Measurements from ENCODE around the gene PTGR1.
"Not testable (repeated sequence)": the region's sequence is repeated elsewhere in the genome, so short reads cannot be mapped to it uniquely, and the experiment has no call there.

PTGR1 gene

DNA sequence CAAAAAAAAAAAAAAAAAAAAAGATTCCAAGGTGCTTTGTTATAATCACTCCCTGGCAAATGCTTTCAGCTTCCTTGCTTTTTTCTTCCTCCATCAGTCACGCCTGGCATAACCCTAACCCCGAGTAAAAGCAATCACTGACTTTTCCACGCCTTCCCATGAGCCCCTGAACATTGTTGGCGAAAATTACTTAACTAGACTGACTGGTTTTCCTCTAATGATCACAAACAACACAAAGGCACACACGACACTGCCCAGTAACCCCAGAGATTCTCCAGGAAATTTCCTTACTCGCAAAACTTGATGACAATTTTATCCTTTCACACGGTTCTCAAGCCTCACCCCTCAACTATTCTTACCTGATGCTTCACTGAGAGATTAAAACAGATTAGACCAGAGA is 11.4 kb upstream of the PTGR1 start:
- no peak for DNase-seq

DNA sequence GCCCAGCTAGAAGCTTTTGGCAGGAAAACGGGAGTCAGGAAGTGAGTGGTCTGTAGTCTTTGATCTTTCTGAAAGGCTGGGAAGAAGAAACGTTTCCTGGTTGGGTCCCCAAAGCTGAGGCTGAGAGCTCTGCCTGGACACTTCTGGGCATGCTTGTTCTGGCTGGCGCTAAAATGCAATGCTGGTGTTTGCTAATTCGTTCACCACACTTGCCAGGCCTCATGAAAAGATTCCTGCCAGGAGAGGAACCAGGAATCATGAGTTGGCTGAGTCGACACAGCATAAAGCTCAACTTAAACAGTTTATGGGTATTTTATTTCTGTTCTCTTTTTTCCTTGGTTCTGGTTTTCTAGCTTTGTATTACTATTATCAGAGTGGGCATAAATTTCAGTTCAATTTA is 10.7 kb upstream of the PTGR1 start:
- no peak for DNase-seq

- DNase-seq, result no peak
Measured at GRCh38 chr9:111605041-111605559, 5.7 kb upstream of the PTGR1 start.

GRCh38 chr9:111604054-111604615 is 4.7 kb upstream of the PTGR1 start:
- DNase-seq, result no peak

DNA sequence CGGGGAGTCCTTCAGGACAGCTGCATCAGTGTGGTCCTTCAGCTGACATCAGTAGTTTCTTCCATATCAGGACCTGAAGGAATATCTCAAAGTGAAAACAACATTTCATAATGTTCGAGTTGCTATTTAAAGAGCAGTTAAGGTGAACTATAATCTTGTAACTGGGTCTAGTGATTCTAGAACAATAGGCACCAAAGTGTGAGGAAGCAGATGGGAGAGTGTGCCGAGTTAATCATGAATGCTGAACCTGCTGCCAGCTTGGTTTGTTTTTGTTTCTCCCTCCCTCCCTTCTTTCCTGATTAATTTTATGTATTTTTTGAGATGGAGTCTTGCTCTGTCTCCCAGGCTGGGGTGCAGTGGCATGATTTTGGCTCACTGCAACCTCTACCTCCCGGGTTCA is 3.6 kb upstream of the PTGR1 start:
- DNase-seq, result no peak

DNA sequence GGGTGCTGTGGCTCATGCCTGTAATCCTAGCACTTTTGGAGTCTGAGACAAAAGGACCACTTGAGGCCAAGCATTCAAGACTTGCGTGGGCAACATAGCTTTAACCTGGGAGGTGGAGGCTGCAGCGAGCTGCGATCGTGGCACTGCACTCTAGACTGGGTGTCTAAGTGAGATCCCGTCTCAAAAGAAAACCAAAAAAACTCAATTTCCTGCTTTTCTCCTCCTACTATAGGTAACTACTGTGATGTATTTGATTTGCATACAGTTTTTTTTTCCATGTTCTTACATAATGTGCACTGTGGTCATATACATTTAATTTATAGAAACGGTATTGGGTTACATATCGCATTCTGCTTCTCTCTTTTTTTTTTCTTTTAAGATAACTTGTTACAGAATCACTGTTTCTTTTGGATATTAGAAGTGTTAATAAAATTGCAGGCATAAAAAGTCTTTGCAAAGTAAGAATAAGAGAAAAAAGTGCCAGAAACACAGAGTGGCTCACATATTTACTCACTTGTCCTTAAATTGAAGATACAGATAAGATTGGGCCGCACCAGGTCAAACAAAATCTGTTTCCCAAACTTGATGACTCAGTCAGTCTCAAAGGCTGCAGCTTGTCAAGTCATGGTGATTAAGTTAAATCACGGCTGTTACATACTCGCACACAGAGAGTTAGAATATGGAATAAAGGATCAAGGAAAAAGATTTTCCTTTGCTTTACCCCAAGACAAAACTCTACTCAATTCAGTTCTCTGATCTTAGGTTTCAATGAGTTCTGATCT is 2.0 kb upstream of the PTGR1 start:
- DNase-seq, result no peak

GRCh38 chr9:111599955-111600343 is 502 bp upstream of the PTGR1 start:
- DNase-seq, result no peak

DNA sequence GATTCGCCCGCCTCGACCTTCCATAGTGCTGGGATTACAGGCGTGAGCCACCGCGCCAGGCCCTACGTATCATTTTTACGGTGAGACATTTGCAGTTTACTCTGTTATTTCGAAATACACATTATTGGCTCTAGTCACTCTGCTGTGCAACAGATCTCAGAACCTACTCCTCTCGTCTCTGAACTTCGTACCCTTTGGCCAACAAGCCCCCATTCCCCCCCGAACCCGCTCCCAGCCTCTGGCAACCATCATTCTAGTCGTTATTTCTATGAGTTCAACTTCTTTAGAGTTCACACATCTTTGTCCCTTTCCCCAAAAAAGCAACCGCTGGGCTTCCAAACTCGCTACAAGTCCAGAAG is 735 bp downstream of the PTGR1 start:
- no peak for DNase-seq

DNA sequence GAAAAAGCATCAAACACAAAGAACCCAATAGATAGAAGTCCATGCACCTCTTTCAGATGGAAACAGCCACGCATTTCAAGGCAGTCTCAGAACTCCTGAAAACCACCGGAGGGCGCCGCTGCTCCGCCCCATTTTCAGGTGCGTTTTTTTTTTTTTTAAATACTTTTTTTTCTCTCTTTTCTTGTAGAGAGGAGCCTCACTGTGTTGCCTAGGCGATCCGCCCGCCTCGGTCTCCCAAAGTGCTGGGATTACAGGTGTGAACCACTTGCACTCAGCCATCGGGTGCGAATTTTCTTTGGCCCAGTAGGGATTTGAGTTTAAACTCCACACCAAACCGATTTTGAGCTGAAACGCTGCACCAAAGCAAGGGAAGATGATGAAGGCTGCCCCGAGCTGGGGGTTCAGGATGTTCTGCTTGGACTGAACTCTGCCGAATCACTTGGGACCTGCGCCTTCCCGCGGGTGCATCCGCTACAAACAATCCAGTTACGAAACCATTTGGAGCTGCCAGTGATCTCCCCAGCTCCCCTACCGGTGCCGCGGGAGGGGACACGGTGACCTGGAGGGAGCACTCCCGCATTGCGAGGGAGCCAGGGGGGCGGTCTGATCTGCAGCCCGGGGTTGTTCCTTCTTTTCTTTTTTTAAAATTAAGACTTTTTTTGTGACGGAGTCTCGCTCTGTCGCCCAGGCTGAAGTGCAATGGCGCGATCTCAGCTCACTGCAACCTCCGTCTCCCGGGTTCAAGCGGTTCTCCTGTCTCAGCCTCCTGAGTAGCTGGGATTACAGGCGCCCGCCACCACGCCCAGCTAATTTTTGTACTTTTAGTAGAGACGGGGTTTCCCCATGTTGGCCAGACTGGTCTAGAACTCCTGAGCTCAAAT is 1.4 kb downstream of the PTGR1 start:
- DNase-seq, result peak; percentile 24

GRCh38 chr9:111588846-111589245 is 10.6 kb downstream of the PTGR1 start:
- no peak for DNase-seq

DNA sequence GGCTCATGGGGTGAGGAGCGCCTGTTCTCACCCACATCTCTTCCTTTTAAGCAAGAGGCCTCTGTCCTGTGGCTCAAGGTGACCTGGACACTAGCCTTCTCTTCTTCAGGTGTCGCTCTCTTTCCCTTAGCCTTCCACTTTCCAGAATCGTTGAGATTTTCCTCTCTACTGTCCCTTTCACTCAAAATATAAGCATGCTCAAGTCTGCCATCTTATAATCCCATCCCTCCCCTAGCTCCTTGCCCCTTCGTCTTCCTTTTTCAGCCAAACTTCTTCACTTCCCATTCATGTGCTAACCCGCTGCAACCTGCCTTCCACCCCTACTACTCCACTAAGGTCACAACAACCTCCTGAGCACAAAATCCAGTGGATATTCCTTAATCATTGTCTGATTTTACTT is 13.1 kb downstream of the PTGR1 start:
- no peak for DNase-seq

- no peak for DNase-seq
Measured at GRCh38 chr9:111582888-111583287, 16.6 kb downstream of the PTGR1 start.

GRCh38 chr9:111572950-111573604 is 26.4 kb downstream of the PTGR1 start:
- DNase-seq, result no peak

GRCh38 chr9:111568127-111568526 is 31.3 kb downstream of the PTGR1 start:
- not testable (repeated sequence) for DNase-seq

GRCh38 chr9:111566234-111566633 is 33.2 kb downstream of the PTGR1 start:
- DNase-seq, result no peak

DNA sequence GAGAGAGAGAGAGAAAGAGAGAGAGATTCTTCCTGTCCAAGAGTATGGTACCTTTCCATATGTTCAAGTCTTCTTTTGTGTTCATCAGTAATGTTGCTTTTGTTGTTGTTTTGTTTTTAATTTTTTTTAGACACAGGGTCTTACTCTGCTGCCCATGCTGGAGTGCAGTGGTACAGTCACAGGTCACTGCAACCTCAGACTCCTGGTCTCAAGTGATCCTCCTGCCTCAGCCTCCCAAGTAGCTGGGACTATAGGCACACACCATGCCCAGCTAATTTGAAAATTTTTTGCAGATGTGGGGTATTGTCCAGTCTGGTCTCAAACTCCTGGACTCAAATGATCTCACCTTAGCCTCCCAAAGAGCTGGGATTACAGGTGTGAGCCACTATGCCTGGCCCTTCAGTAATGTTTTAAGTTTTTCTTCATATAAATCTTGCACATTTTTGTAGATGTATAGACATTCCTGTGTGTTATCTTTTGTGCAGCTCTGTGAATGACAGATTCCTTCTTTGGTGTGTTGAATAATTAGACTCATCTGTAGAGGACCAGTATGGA is 38.2 kb downstream of the PTGR1 start:
- DNase-seq, result no peak

- no peak for DNase-seq
Measured at GRCh38 chr9:111559000-111559610, 40.3 kb downstream of the PTGR1 start.

DNA sequence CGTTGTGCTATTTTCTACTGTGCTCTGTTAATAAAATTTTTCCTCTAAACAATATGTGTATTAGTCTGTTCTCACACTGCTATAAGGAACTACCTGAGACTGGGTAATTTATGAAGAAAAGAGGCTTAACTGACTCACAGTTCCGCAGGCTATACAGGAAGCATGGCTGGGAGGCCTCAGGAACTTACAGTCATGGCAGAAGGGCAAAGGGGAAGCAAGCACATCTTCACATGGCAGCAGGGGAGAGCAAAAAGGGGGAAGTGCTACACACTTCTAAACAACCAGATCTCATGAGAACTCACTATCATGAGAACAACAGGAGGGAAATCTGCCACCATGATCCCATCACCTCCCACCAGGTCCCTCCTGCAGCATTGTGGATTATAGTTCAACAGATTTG is 44.0 kb downstream of the PTGR1 start:
- DNase-seq, result not testable (repeated sequence)

DNA sequence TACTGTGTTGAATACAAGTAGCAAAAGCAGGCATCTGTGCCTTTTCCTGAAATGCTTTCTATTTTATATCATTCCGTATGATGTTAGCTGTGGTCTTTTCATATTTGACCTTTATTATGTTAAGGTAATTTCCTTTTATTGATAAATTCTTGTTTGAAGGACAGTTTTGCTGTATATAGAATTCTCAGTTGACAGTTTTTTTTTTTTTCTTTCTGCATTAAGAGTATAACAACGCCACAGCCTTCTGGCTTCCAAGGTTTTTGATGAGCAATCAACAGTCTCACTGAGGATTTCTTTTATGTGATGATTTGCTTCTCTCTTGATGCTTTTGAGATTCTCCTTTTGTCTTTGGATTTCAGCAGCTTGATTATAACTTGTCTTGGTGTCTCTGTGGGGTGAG is 50.8 kb downstream of the PTGR1 start:
- no peak for DNase-seq

DNA sequence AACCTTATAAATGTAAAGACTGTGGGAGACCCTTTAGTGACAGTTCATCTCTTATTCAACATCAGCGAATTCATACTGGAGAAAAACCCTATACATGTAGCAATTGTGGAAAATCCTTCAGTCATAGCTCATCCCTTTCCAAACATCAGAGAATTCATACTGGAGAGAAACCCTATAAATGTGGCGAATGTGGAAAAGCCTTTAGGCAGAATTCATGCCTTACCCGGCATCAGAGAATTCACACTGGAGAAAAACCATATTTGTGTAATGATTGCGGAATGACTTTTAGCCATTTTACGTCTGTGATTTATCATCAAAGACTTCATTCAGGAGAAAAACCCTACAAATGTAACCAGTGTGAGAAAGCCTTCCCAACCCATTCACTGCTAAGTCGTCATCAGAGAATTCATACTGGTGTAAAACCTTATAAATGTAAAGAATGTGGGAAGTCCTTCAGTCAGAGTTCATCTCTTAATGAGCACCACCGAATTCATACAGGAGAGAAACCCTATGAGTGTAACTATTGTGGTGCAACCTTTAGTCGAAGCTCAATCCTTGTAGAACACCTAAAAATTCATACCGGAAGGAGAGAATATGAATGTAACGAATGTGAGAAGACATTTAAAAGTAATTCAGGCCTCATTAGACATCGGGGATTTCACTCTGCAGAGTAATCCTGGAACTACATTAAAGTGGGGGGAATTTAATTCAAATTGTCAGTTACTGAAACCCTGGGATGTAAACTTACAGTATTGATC is 56.8 kb downstream of the PTGR1 start:
- no peak for DNase-seq

- DNase-seq, result no peak
Measured at GRCh38 chr9:111533099-111533790, 66.2 kb downstream of the PTGR1 start.

Data from KG1 (cell line).